Ovary (tissue), 9 donors: Measurements from ENCODE around the gene MED15. TPM values are rescaled to one million over a fixed set of nuclear protein-coding genes. Genes with fewer than 3 reads are reported as not detected.
"Not testable (repeated sequence)": the region's sequence is repeated elsewhere in the genome, so short reads cannot be mapped to it uniquely, and the experiment has no call there.

Experiments
- DNase-seq, 5 donors: peaks; one replicate each; pipeline ENCODE4 v3.0.0-alpha.2; 2019 to 2020
- H3K27ac ChIP-seq, 2 donors: fragments of 200-600 bp; one replicate each; pipeline versions ENCODE4 v1.5.1 to v1.8.0; 2019 to 2022
- H3K27me3 ChIP-seq: fragments of 200-600 bp; one replicate; pipeline ENCODE4 v1.8.0; 2022
- H3K36me3 ChIP-seq: fragments of 200-600 bp; sonication (generic); one replicate; pipeline ENCODE4 v1.5.1; 2019
- H3K4me1 ChIP-seq: one replicate; pipeline ENCODE4 v1.8.1; 2013; ENCODE audit warnings: mild to moderate bottlenecking, moderate library complexity; ENCODE audit not compliant: insufficient read depth
- H3K4me3 ChIP-seq: fragments of 200-600 bp; sonication (generic); one replicate; pipeline ENCODE4 v1.5.1; 2017
- H3K9me3 ChIP-seq, 2 donors: fragments of 200-600 bp in 1 of 2; sonication (generic) in 1 of 2; one replicate each; pipeline versions ENCODE4 v1.5.1 to v1.8.1; 2013 to 2019; ENCODE audit warnings: mild to moderate bottlenecking in 1 of 2, moderate library complexity in 1 of 2
- EP300 ChIP-seq: sonication (generic); formaldehyde crosslinking; IDR thresholded peaks from one replicate; pipeline ENCODE4 v1.6.1; 2017; ENCODE audit warnings: antibody characterized with exemption
- POLR2A ChIP-seq: fragments of 450-650 bp; IDR thresholded peaks from one replicate; pipeline ENCODE4 v1.6.1; 2017; ENCODE audit warnings: antibody characterized with exemption, mild to moderate bottlenecking, moderate library complexity
- WGBS, 3 donors: extraction: QIAGEN DNeasy Blood & Tissue Kit in 1 of 3; methylation state at CpG; one replicate each; pipeline versions ENCODE4 v1.1.5 to v1.1.7; 2013 to 2017; 5-methylcytosine and 5-hydroxymethylcytosine counted together
- intact Hi-C, 4 donors: fragments of 100-400 bp; cut with DNase I; formaldehyde crosslinking; loops; one replicate each; pipeline versions ENCODE4 v1.11.0 to v1.15.1; 2022 to 2023
- polyA plus RNA-seq, 2 donors: library from polyadenylated mRNA; stranded (reverse); fragments of 200-250 nt in 1 of 2; fragments of 350-450 nt in 1 of 2; fragmentation: Illumina TruSeq in 1 of 2; extraction: RNeasy Lipid Tissue Mini Kit (QIAGEN cat#74804) in 1 of 2; gene quantifications; one replicate each; pipeline ENCODE4 v1.2.3, GENCODE V29; 2013 to 2014
- total RNA-seq, 7 donors: library from RNA; depleted of rRNA in 2 of 7; stranded (reverse); fragments of >200 nt in 2 of 7; fragmentation: NEBNext Ultra II Directional in 3 of 7; extraction: Animal tissue kit (Norgen Biotek cat#: 25700) in 3 of 7; gene quantifications; one replicate each; pipeline versions ENCODE4 v1.1.0 to v1.2.4, GENCODE V29; 2016 to 2023
- TF ChIP-seq, protein P1 (sequence below), 3 donors: fragments of 450-650 bp in 2 of 3; fragments of 200-600 bp in 1 of 3; IDR thresholded peaks; one replicate each; pipeline versions ENCODE4 v1.5.1 to v1.8.0; 2016 to 2022; ENCODE audit warnings: antibody characterized with exemption in 3 of 3, mild to moderate bottlenecking in 1 of 3
- donor health status: DM: no; HTN: no; CAD: no; lungs with moderate emphysema.
- donor health status: DM: no; HTN: no; CAD: no.
- donor health status: Bipolar disorder and iron deficiency.
- donor health status: DM: yes; HTN: yes; CAD: no.
- donor health status: DM: no; HTN: no; CAD: no.
- donor health status: DM: yes; HTN: yes; CAD: no.

MED15 gene
- total and polyA plus RNA-seq, 9 donors, result 21.9 to 79.3 (median 68.3) TPM

DNA sequence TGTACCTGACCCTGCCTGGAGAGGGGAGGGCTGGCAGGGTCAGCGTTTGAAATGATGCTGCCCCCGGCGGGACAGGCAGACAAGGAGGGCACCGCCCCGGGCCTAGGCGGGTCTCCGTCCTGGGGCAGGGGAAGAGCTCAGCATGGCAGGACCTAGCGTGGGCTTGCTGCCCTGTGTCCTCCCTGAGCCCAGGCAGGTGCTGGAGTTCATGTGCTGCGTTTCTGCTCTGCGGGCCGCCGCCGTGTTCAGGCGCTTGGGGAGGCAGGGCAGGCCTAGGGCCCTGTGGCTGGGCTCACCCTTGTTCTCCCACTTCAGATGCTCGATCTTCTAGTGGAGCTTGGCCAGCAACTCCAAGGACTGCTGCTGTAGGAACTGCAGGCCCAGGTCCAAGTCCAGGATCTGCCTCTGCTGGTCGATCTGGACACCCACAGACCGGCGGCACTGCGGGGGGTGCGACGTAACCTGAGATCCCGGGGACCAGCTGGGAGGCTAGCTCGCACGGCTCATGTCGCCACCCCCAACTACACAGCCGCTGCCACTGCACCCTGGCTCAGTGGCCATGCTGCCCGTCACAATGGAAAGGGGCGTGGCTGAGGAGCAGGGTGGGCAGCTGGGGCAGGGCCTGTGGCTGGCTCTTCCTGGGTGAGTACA, 84.4 kb downstream of the MED15 start:
- Histone ChIP-seq H3K27me3 (no peaks in the 10 kb centered on the region), H3K4me3 (no peak overlapping the region), H3K27ac (no peak overlapping the region), H3K36me3 (no peaks in the 10 kb centered on the region), H3K9me3 (no peaks in the 10 kb centered on the region), H3K4me1 (no peaks in the 10 kb centered on the region)
- DNase-seq, result no peak
- 37 to 63% (median 47%) methylated on average over 15 to 28 of the region's 28 CpGs for WGBS, 3 donors
- intact Hi-C loops, result no loop called here
- TF ChIP-seq POLR2A (no peak), EP300 (no peak)

- H3K4me3 ChIP-seq, DNase-seq, H3K36me3 ChIP-seq, H3K4me1 ChIP-seq, H3K27ac ChIP-seq, H3K27me3 ChIP-seq, H3K9me3 ChIP-seq, intact Hi-C loops: not testable (repeated sequence)
These were observed 86.6 kb downstream of the MED15 start for GRCh38 chr22:20594038-20594437.

- H3K9me3 ChIP-seq, H3K27me3 ChIP-seq, H3K27ac ChIP-seq, intact Hi-C loops, H3K4me1 ChIP-seq, H3K36me3 ChIP-seq, H3K4me3 ChIP-seq, DNase-seq: not testable (repeated sequence)
- 88 to 92% (median 91%) methylated on average over 4 of the region's 4 CpGs for WGBS, 3 donors
These were observed 87.1 kb downstream of the MED15 start for GRCh38 chr22:20594486-20594885.

DNA sequence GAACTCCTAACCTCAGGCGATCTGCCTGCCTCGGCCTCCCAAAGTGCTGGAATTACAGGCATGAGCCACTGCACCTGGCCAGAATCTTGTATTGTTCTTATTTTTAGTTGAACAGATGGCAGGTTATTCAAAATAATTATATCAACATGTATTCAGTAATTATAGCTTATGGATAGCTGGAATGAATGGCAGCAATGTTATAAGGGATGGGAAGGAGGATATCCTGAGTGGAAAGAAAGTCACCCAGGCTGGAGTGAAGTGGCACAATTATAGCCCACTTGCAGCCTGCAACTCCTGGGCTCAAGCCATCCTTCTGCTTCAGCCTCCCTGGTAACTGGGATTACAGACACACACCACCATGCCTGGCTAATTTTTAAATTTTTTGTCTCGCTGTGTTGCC, 88.1 kb downstream of the MED15 start:
- TF ChIP-seq POLR2A (no peak), EP300 (no peak)
- TF ChIP-seq, protein P1, sequence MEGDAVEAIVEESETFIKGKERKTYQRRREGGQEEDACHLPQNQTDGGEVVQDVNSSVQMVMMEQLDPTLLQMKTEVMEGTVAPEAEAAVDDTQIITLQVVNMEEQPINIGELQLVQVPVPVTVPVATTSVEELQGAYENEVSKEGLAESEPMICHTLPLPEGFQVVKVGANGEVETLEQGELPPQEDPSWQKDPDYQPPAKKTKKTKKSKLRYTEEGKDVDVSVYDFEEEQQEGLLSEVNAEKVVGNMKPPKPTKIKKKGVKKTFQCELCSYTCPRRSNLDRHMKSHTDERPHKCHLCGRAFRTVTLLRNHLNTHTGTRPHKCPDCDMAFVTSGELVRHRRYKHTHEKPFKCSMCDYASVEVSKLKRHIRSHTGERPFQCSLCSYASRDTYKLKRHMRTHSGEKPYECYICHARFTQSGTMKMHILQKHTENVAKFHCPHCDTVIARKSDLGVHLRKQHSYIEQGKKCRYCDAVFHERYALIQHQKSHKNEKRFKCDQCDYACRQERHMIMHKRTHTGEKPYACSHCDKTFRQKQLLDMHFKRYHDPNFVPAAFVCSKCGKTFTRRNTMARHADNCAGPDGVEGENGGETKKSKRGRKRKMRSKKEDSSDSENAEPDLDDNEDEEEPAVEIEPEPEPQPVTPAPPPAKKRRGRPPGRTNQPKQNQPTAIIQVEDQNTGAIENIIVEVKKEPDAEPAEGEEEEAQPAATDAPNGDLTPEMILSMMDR (IDR thresholded peaks at IDR 0.05), result no peak
- H3K27me3 ChIP-seq, result no peaks in the 10 kb centered on the region
- no peak for DNase-seq
- H3K9me3 ChIP-seq, result no peaks in the 10 kb centered on the region
- H3K36me3 ChIP-seq, result no peaks in the 10 kb centered on the region
- no peak overlapping the region for H3K27ac ChIP-seq
- no peak overlapping the region for H3K4me3 ChIP-seq
- intact Hi-C loops, result no loop called here
- no peaks in the 10 kb centered on the region for H3K4me1 ChIP-seq
- 55 to 64% (median 57%) methylated on average over 3 of the region's 3 CpGs for WGBS, 3 donors

- no peak for TF ChIP-seq EP300
- TF ChIP-seq POLR2A, result no peak
- TF ChIP-seq, protein P1 (IDR thresholded peaks at IDR 0.05), result no peak
- Histone ChIP-seq H3K27ac (no peak overlapping the region), H3K4me3 (no peak overlapping the region), H3K36me3 (no peaks in the 10 kb centered on the region), H3K27me3 (no peaks in the 10 kb centered on the region), H3K4me1 (no peaks in the 10 kb centered on the region), H3K9me3 (no peaks in the 10 kb centered on the region)
- intact Hi-C loops, result no loop called here
- DNase-seq, result no peak
- WGBS, 3 donors, result 14 to 42% (median 20%) methylated on average over 5 of the region's 5 CpGs
These were observed 91.7 kb downstream of the MED15 start for GRCh38 chr22:20599117-20599516.

GRCh38 chr22:20600137-20600673, 92.8 kb downstream of the MED15 start:
- TF ChIP-seq EP300 (no peak), POLR2A (no peak)
- TF ChIP-seq, protein P1 (IDR thresholded peaks at IDR 0.05), result no peak
- intact Hi-C loops, result no loop called here
- WGBS, 3 donors, result 88 to 91% (median 89%) methylated on average over 8 of the region's 8 CpGs

More at GRCh38 chr22:20600137-20600673, 92.8 kb downstream of the MED15 start:
- Histone ChIP-seq H3K4me3 (no peak overlapping the region), H3K27ac (no peak overlapping the region), H3K9me3 (no peaks in the 10 kb centered on the region), H3K27me3 (no peaks in the 10 kb centered on the region), H3K36me3 (no peaks in the 10 kb centered on the region), H3K4me1 (no peaks in the 10 kb centered on the region)
- no peak for DNase-seq
